CD4-positive, alpha-beta T cell treated with Interleukin-12 subunit alpha and Interleukin-12 subunit beta, for 1 hour (primary cell): Measurements from ENCODE around the gene NUDT1.
"Not testable (repeated sequence)": the region's sequence is repeated elsewhere in the genome, so short reads cannot be mapped to it uniquely, and the experiment has no call there.

Experiments
- DNase-seq: peaks from one replicate; pipeline ENCODE4 v3.0.0-alpha.2; 2020

NUDT1 gene

GRCh38 chr7:2251381-2251780 is 9.4 kb downstream of the NUDT1 start:
- no peak for DNase-seq

GRCh38 chr7:2251841-2252771 is 10.1 kb downstream of the NUDT1 start:
- DNase-seq: no peak

GRCh38 chr7:2253021-2253420 is 11.0 kb downstream of the NUDT1 start:
- no peak for DNase-seq

GRCh38 chr7:2253525-2254244 is 11.7 kb downstream of the NUDT1 start:
- DNase-seq: no peak

- DNase-seq: no peak
Measured at GRCh38 chr7:2254429-2255144, 12.6 kb downstream of the NUDT1 start.

GRCh38 chr7:2255145-2256139 is 13.4 kb downstream of the NUDT1 start:
- DNase-seq: no peak

- DNase-seq: no peak
Measured at GRCh38 chr7:2256306-2257045, 14.4 kb downstream of the NUDT1 start.

GRCh38 chr7:2257046-2257551 is 15.1 kb downstream of the NUDT1 start:
- no peak for DNase-seq

GRCh38 chr7:2257651-2258050 is 15.6 kb downstream of the NUDT1 start:
- DNase-seq: no peak

- no peak for DNase-seq
Measured at GRCh38 chr7:2258661-2259365, 16.8 kb downstream of the NUDT1 start.

GRCh38 chr7:2259480-2259879 is 17.5 kb downstream of the NUDT1 start:
- DNase-seq: no peak

- no peak for DNase-seq
Measured at GRCh38 chr7:2260820-2261219, 18.8 kb downstream of the NUDT1 start.

- peak; percentile 23 for DNase-seq
Measured at GRCh38 chr7:2261611-2262010, 19.6 kb downstream of the NUDT1 start.

GRCh38 chr7:2263176-2263575 is 21.1 kb downstream of the NUDT1 start:
- no peak for DNase-seq

GRCh38 chr7:2264158-2264557 is 22.1 kb downstream of the NUDT1 start:
- DNase-seq: no peak

- DNase-seq: no peak
Measured at GRCh38 chr7:2266911-2267310, 24.9 kb downstream of the NUDT1 start.

- not testable (repeated sequence) for DNase-seq
Measured at GRCh38 chr7:2269089-2269990, 27.3 kb downstream of the NUDT1 start.

GRCh38 chr7:2269991-2270460 is 28.0 kb downstream of the NUDT1 start:
- DNase-seq: no peak

- no peak for DNase-seq
Measured at GRCh38 chr7:2270495-2270894, 28.5 kb downstream of the NUDT1 start.
